ENCODE data around the gene DNAJB8.

DNA sequence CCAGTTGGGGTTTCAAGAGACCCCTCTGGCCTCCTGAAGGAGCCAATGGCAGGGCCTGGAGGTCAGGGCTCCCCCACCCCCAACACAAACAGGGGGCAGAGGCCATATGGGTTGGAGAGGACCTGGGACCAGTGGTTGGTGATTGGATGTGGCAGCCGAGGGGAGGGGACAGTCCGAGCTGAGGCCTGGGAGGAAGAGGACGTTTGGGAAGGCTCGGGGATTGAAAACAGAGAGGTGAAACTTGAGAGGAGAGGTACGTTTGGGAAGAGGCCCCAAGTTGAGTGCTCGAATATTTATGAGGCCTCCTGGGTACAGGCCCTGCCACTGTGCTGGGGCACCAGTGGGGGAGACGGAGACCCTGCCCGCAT lies 53.7 kb downstream of the DNAJB8 start:
- TF ChIP-seq, protein P1, sequence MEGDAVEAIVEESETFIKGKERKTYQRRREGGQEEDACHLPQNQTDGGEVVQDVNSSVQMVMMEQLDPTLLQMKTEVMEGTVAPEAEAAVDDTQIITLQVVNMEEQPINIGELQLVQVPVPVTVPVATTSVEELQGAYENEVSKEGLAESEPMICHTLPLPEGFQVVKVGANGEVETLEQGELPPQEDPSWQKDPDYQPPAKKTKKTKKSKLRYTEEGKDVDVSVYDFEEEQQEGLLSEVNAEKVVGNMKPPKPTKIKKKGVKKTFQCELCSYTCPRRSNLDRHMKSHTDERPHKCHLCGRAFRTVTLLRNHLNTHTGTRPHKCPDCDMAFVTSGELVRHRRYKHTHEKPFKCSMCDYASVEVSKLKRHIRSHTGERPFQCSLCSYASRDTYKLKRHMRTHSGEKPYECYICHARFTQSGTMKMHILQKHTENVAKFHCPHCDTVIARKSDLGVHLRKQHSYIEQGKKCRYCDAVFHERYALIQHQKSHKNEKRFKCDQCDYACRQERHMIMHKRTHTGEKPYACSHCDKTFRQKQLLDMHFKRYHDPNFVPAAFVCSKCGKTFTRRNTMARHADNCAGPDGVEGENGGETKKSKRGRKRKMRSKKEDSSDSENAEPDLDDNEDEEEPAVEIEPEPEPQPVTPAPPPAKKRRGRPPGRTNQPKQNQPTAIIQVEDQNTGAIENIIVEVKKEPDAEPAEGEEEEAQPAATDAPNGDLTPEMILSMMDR (IDR thresholded peaks at IDR 0.05; ENCODE audit: poor library complexity): no peak
- TF ChIP-seq EZH2phosphoT487 (IDR thresholded peaks at IDR 0.05; ENCODE audit: low read depth, severe bottlenecking, unreplicated experiment): no peak

Data from hepatocyte (in vitro differentiated cells).